Measurements from ENCODE around the gene SEMA4C. TPM values are rescaled to one million over a fixed set of nuclear protein-coding genes. Genes with fewer than 3 reads are reported as not detected.

Gene SEMA4C
- total RNA-seq (45.7 and 53.6 TPM in 2 replicates), polyA plus RNA-seq (27.9 and 31.1 TPM in 2 replicates)

DNA sequence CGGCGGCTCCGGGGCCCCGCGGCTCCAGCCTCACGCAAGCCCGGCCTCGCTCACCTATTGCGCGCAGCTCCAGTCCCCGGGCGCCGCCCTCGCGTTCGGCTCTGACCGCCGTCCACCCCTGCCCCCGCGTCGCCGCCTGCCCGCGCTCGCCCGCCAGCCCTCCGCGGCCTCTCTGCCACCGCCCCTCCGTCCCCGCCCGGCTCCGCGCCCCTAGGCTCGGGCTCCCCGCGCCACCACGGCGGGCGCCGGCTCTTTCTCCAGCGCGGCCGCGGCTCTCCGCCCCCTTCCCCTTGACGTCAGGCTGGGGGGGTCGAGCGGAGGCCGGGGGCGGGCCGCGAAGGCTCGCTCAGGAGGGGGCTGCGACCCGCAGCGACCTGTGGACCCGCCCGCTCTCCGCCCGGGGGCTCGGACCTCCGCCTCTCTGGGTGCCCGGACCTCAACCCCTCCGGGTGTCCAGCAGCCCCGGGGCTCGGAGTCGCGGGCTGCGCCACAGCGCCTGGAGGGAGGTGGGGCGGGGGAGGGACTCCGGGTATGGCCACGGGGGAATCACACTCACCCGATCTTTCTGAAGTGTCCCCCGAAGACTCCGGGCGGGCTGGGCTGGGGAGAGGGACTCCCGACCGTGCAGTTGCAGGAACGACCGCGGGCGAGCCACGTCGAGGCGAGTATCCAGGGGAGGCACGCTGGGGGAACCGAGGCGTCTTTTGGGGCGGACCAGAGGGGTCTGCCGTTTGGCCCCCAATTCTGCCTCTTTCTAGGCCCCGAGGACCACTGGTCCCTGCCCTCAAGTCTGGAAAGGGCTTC is at the start of gene SEMA4C:
Gene SEMA4C, minus strand, starts transcription at position 259 of the 804 bp plus-strand sequence. CDS start 2,194 bp downstream, outside the sequence.
- H3K4me3 ChIP-seq, result peak within 1 kb of the TSS; percentile 89
- no peaks in the 10 kb centered on the region for H3K27me3 ChIP-seq
- H3K4me1 ChIP-seq (ENCODE audit: low read depth), result peaks cover 3% of the 10 kb centered on the region
- no peaks in the 10 kb centered on the region for H3K9me3 ChIP-seq (ENCODE audit: low read depth)
- TF ChIP-seq, protein P1, sequence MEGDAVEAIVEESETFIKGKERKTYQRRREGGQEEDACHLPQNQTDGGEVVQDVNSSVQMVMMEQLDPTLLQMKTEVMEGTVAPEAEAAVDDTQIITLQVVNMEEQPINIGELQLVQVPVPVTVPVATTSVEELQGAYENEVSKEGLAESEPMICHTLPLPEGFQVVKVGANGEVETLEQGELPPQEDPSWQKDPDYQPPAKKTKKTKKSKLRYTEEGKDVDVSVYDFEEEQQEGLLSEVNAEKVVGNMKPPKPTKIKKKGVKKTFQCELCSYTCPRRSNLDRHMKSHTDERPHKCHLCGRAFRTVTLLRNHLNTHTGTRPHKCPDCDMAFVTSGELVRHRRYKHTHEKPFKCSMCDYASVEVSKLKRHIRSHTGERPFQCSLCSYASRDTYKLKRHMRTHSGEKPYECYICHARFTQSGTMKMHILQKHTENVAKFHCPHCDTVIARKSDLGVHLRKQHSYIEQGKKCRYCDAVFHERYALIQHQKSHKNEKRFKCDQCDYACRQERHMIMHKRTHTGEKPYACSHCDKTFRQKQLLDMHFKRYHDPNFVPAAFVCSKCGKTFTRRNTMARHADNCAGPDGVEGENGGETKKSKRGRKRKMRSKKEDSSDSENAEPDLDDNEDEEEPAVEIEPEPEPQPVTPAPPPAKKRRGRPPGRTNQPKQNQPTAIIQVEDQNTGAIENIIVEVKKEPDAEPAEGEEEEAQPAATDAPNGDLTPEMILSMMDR (IDR thresholded peaks at IDR 0.05; ENCODE audit: low read depth, low read length), result no peak
- H3K36me3 ChIP-seq, result peaks cover 8% of the 10 kb centered on the region
- peak; percentile 50 to 81 for DNase-seq (ENCODE audit: low read depth in 1 of 2, low spot score in 1 of 2)
- peak within 1 kb of the TSS; percentile 94 for H3K27ac ChIP-seq

- H3K36me3 ChIP-seq, result no peaks in the 10 kb centered on the region
- no peaks in the 10 kb centered on the region for H3K27me3 ChIP-seq
- no peak for DNase-seq (ENCODE audit: low read depth in 1 of 2, low spot score in 1 of 2)
- no peaks in the 10 kb centered on the region for H3K4me1 ChIP-seq (ENCODE audit: low read depth)
- H3K27ac ChIP-seq, result no peak overlapping the region
- TF ChIP-seq, protein P1 (IDR thresholded peaks at IDR 0.05; ENCODE audit: low read depth, low read length), result no peak
- no peaks in the 10 kb centered on the region for H3K9me3 ChIP-seq (ENCODE audit: low read depth)
- no peak overlapping the region for H3K4me3 ChIP-seq
Observed at GRCh38 chr2:96918754-96919550, 49.1 kb upstream of the SEMA4C start.

GRCh38 chr2:96918092-96918753 is 48.3 kb upstream of the SEMA4C start:
- no peak for DNase-seq (ENCODE audit: low read depth in 1 of 2, low spot score in 1 of 2)
- no peaks in the 10 kb centered on the region for H3K36me3 ChIP-seq
- H3K27me3 ChIP-seq, result no peaks in the 10 kb centered on the region
- H3K4me1 ChIP-seq (ENCODE audit: low read depth), result no peaks in the 10 kb centered on the region
- H3K9me3 ChIP-seq (ENCODE audit: low read depth), result no peaks in the 10 kb centered on the region
- no peak overlapping the region for H3K27ac ChIP-seq
- TF ChIP-seq, protein P1 (IDR thresholded peaks at IDR 0.05; ENCODE audit: low read depth, low read length), result no peak
- no peak overlapping the region for H3K4me3 ChIP-seq

GRCh38 chr2:96916646-96917543 is 47.0 kb upstream of the SEMA4C start:
- H3K9me3 ChIP-seq (ENCODE audit: low read depth), result no peaks in the 10 kb centered on the region
- H3K4me3 ChIP-seq, result no peak overlapping the region
- TF ChIP-seq, protein P1 (IDR thresholded peaks at IDR 0.05; ENCODE audit: low read depth, low read length), result no peak
- H3K27me3 ChIP-seq, result no peaks in the 10 kb centered on the region
- no peak overlapping the region for H3K27ac ChIP-seq
- no peaks in the 10 kb centered on the region for H3K4me1 ChIP-seq (ENCODE audit: low read depth)
- no peak for DNase-seq (ENCODE audit: low read depth in 1 of 2, low spot score in 1 of 2)
- H3K36me3 ChIP-seq, result no peaks in the 10 kb centered on the region

All from cardiac muscle cell (in vitro differentiated cells and primary cell).